ENCODE results near the gene CACNA1H. TPM values are rescaled to one million over a fixed set of nuclear protein-coding genes. Genes with fewer than 3 reads are reported as not detected.

Gene CACNA1H
- total and polyA plus RNA-seq, 2 of the 8 experiments (the other 6 are each of a cell fraction or from before 2014, with no cell fraction given), result 14.0 to 28.7 TPM

GRCh38 chr16:1260101-1260680, 107.3 kb downstream of the CACNA1H start:
- Histone ChIP-seq H2BK5ac (ENCODE audit: low read depth, low read length) (no peak overlapping the region), H2BK20ac (ENCODE audit: low read length) (no peak overlapping the region), H3K4me1 (replicated peaks in 1 of 4; ENCODE audit: control insufficient read depth in 3 of 4, insufficient read depth in 4 of 4, low read length in 3 of 4) (peaks cover 0 to 11% (median 8%) of the 10 kb centered on the region in 4 experiments; a peak in 6 of 7 replicates), H2BK12ac (ENCODE audit: low read depth, low read length) (no peak overlapping the region), H3K23me2 (ENCODE audit: low read depth, low read length) (peaks cover 3% of the 10 kb centered on the region; the same call in 1 of the 2 replicates), H2BK15ac (ENCODE audit: low read length) (peak overlapping the region; percentile 72; the same call in 1 of the 2 replicates), H3K14ac (ENCODE audit: insufficient read length) (no peak overlapping the region), H3K79me1 (ENCODE audit: low read depth, low read length) (no peaks in the 10 kb centered on the region; the same call in 1 of the 2 replicates), H3K27me3 (replicated peaks in 1 of 4; ENCODE audit: control insufficient read depth in 3 of 4, extremely low read depth in 1 of 4, insufficient read depth in 3 of 4, low read length in 3 of 4) (peaks cover 0 to 28% (median 14%) of the 10 kb centered on the region in 4 experiments; a peak in 5 of 7 replicates), H3K9ac (replicated peaks in 1 of 4; ENCODE audit: extremely low read depth in 1 of 4, low read depth in 3 of 4, low read length in 3 of 4) (no peak overlapping the region), H3K56ac (replicated peaks; ENCODE audit: insufficient read length, low read depth, low read length) (no peak overlapping the region), H3K9me3 (ENCODE audit: insufficient read depth in 2 of 2, low read depth in 1 of 2, low read length in 1 of 2) (peaks cover 0 to 2% of the 10 kb centered on the region in 2 experiments; a peak in 1 of 4 replicates), H3K23ac (ENCODE audit: insufficient read length) (no peak overlapping the region), H4K20me1 (replicated peaks in 1 of 2; ENCODE audit: control insufficient read depth in 1 of 2, insufficient read depth in 2 of 2, low read length in 2 of 2) (peaks cover 0 to 7% of the 10 kb centered on the region in 2 experiments), H2AK5ac (ENCODE audit: low read depth, low read length) (no peak overlapping the region), H3K4me3 (ENCODE audit: extremely low read depth in 1 of 4, insufficient read depth in 2 of 4, low read depth in 3 of 4, low read length in 4 of 4) (no peak overlapping the region), H3K79me2 (ENCODE audit: control insufficient read depth in 1 of 2, insufficient read depth in 2 of 2, low read length in 2 of 2) (no peaks in the 10 kb centered on the region), H2BK120ac (replicated peaks; ENCODE audit: low read depth, low read length) (no peak overlapping the region), H2AFZ (ENCODE audit: low read length) (no peak overlapping the region), H3K4me2 (ENCODE audit: insufficient read depth in 1 of 2, low read depth in 2 of 2, low read length in 2 of 2) (no peak overlapping the region), H4K5ac (ENCODE audit: insufficient read length, low read depth, low read length) (no peak overlapping the region), H4K91ac (replicated peaks; ENCODE audit: insufficient read length, low read length) (no peak overlapping the region), H3K27ac (ENCODE audit: low read depth, low read length) (no peak overlapping the region), H3K36me3 (ENCODE audit: control insufficient read depth in 2 of 4, insufficient read depth in 4 of 4, low read length in 3 of 4) (no peaks in the 10 kb centered on the region; a peak in 1 of 8 replicates), H4K8ac (ENCODE audit: extremely low read depth, insufficient read depth, low read length) (no peak overlapping the region; the same call in none of the 2 replicates), H3K4ac (replicated peaks; ENCODE audit: insufficient read length, low read depth, low read length) (no peak overlapping the region), H3K18ac (ENCODE audit: extremely low read depth, low read length) (no peak overlapping the region)
- FAIRE-seq (no peak), DNase-seq (ENCODE audit: low read depth in 1 of 2, low spot score in 2 of 2) (no peak)
- ChIA-PET CTCF (ENCODE audit: partially characterized antibody) (interaction anchor here (1.0 kb wide), 1 partner anchor 79 kb away, joined by 3 read pairs; no protein-coding TSS in a partner anchor), POLR2A (ENCODE audit: partially characterized antibody) (interaction anchor here (0.8 kb wide), 1 partner anchor 72 kb away, joined by 3 read pairs; no protein-coding TSS in a partner anchor)
- TF ChIP-seq ZNF274 (IDR thresholded peaks at IDR 0.05; ENCODE audit: borderline replicate concordance, extremely low read depth, low read length), result no peak
- 80% methylated on average over 35 of the region's 36 CpGs; no CpG with 5 or more reads in 1 of the 2 experiments for WGBS, 2 experiments (ENCODE audit: extremely low coverage in 1 of 2, insufficient coverage in 1 of 2, insufficient read length in 1 of 2, insufficient replicate concordance in 2 of 2, low coverage in 1 of 2, low lambda C conversion rate in 2 of 2, missing lambda C conversion rate in 1 of 2)
